Thoracic aorta (tissue), 2 donors: ENCODE results near the gene C6orf62. TPM values are rescaled to one million over a fixed set of nuclear protein-coding genes. Genes with fewer than 3 reads are reported as not detected.

ENCODE experiments used
- ATAC-seq: fragments of 150-250 bp; one replicate; pipeline ENCODE4 v1.8.0; 2017; ENCODE audit warnings: low read depth; ENCODE audit not compliant: insufficient number of reproducible peaks, low FRiP score
- DNase-seq: peaks from one replicate; pipeline ENCODE4 v3.0.0-alpha.2; 2020; ENCODE audit warnings: low spot score
- H3K27ac ChIP-seq, 2 donors: fragments of 200-600 bp; sonication (generic); 1 replicate in 1 of 2; 2 replicates in 1 of 2; pipeline ENCODE4 v1.5.1; 2016; ENCODE audit warnings: mild to moderate bottlenecking in 2 of 2, moderate library complexity in 2 of 2
- H3K27me3 ChIP-seq: fragments of 200-600 bp; sonication (generic); replicated peaks from 2 replicates; pipeline ENCODE4 v1.6.0; 2016; ENCODE audit warnings: mild to moderate bottlenecking; ENCODE audit not compliant: insufficient read depth
- H3K36me3 ChIP-seq: fragments of 200-600 bp; sonication (generic); one replicate; pipeline ENCODE4 v1.5.1; 2016
- H3K4me1 ChIP-seq, 2 donors: fragments of 200-600 bp; sonication (generic); 1 replicate in 1 of 2; 2 replicates in 1 of 2; pipeline versions ENCODE4 v1.5.1 to v1.6.0; 2016; ENCODE audit warnings: low read depth in 2 of 2, mild to moderate bottlenecking in 1 of 2; ENCODE audit not compliant: control insufficient read depth in 1 of 2
- H3K4me3 ChIP-seq: fragments of 200-600 bp; sonication (generic); 2 replicates; pipeline ENCODE4 v1.5.1; 2016; ENCODE audit warnings: mild to moderate bottlenecking
- H3K9me3 ChIP-seq: fragments of 200-600 bp; sonication (generic); 2 replicates; pipeline ENCODE4 v1.5.1; 2016
- CTCF ChIP-seq: fragments of 200-600 bp; sonication (generic); IDR thresholded peaks from one replicate; pipeline ENCODE4 v1.5.1; 2019; ENCODE audit warnings: antibody characterized with exemption
- total RNA-seq, 2 donors: library from RNA; depleted of rRNA; stranded (reverse); fragments of >200 nt; gene quantifications; one replicate each; pipeline versions ENCODE4 v1.1.0 to v1.2.3, GENCODE V29; 2016

The C6orf62 gene
- total RNA-seq, 2 donors from 2014 or later, result 37.6 to 72.2 TPM

GRCh38 chr6:24710519-24711303 is 8.2 kb downstream of the C6orf62 start:
- ATAC-seq (no peak), DNase-seq (no peak)
- Histone ChIP-seq H3K4me1 (peaks cover 43 to 51% of the 10 kb centered on the region in 2 donors), H3K27me3 (no peaks in the 10 kb centered on the region), H3K9me3 (no peaks in the 10 kb centered on the region), H3K4me3 (no peak overlapping the region), H3K36me3 (peaks cover 49% of the 10 kb centered on the region), H3K27ac (no peak overlapping the region)
- no peak for TF ChIP-seq CTCF

- Histone ChIP-seq H3K36me3 (peaks cover 56% of the 10 kb centered on the region), H3K4me3 (no peak overlapping the region), H3K27ac (no peak overlapping the region), H3K4me1 (peaks cover 29 to 35% of the 10 kb centered on the region in 2 donors), H3K27me3 (no peaks in the 10 kb centered on the region), H3K9me3 (no peaks in the 10 kb centered on the region)
- no peak for ATAC-seq
- no peak for DNase-seq
- TF ChIP-seq CTCF, result no peak
Measured at GRCh38 chr6:24709014-24709711, 9.8 kb downstream of the C6orf62 start.

- no peak overlapping the region for H3K4me3 ChIP-seq
- DNase-seq, result no peak
- ATAC-seq, result no peak
- H3K27ac ChIP-seq, result no peak overlapping the region
- no peaks in the 10 kb centered on the region for H3K27me3 ChIP-seq
- H3K36me3 ChIP-seq, result peaks cover 62% of the 10 kb centered on the region
- no peak for TF ChIP-seq CTCF
- peaks cover 23 to 30% of the 10 kb centered on the region in 2 donors for H3K4me1 ChIP-seq
- no peaks in the 10 kb centered on the region for H3K9me3 ChIP-seq
Measured at GRCh38 chr6:24708612-24709011, 10.3 kb downstream of the C6orf62 start.

- peaks cover 53% of the 10 kb centered on the region for H3K36me3 ChIP-seq
- H3K9me3 ChIP-seq, result no peaks in the 10 kb centered on the region
- H3K4me3 ChIP-seq, result no peak overlapping the region
- TF ChIP-seq CTCF, result no peak
- peaks cover 2 to 7% of the 10 kb centered on the region in 2 donors for H3K4me1 ChIP-seq
- no peak overlapping the region for H3K27ac ChIP-seq
- ATAC-seq (no peak), DNase-seq (no peak)
- no peaks in the 10 kb centered on the region for H3K27me3 ChIP-seq
Measured at GRCh38 chr6:24704468-24704867, 14.5 kb downstream of the C6orf62 start.

- ATAC-seq (no peak), DNase-seq (no peak)
- H3K9me3 ChIP-seq, result no peaks in the 10 kb centered on the region
- no peak overlapping the region for H3K27ac ChIP-seq
- H3K36me3 ChIP-seq, result peaks cover 44% of the 10 kb centered on the region
- no peak for TF ChIP-seq CTCF
- H3K4me1 ChIP-seq, result peaks cover 3 to 11% of the 10 kb centered on the region in 2 donors
- no peaks in the 10 kb centered on the region for H3K27me3 ChIP-seq
- H3K4me3 ChIP-seq, result no peak overlapping the region
Measured at GRCh38 chr6:24702720-24703282, 16.2 kb downstream of the C6orf62 start.
